ENCODE data around the gene LRRC8E. TPM values are rescaled to one million over a fixed set of nuclear protein-coding genes. Genes with fewer than 3 reads are reported as not detected.

LRRC8E gene
- total and polyA plus RNA-seq, 9 donors, result 0.13 to 0.82 (median 0.30) TPM; not detected in 1

Other genes starting within 250 kb of the LRRC8E start
- gene RETN, start 219.5 kb upstream of the LRRC8E start, total RNA-seq, result 2.0 TPM
- gene RETN, start 219.5 kb upstream of the LRRC8E start, polyA plus RNA-seq (ENCODE audit: insufficient read depth in 1 of 8, insufficient read length in 8 of 8, low replicate concordance in 1 of 8), result 1 to 10 TPM; 2.4 to 4.5 (median 2.7) TPM
- not detected for gene MCEMP1, start 211.4 kb upstream of the LRRC8E start, total RNA-seq
- under 1 TPM; 0.11 to 0.49 (median 0.26) TPM for gene MCEMP1, start 211.4 kb upstream of the LRRC8E start, polyA plus RNA-seq (ENCODE audit: insufficient read depth in 1 of 8, insufficient read length in 8 of 8, low replicate concordance in 1 of 8)
- 88.8 TPM for gene TRAPPC5, start 207.7 kb upstream of the LRRC8E start, total RNA-seq
- 10 to 100 TPM; 29.4 to 48.8 (median 41.1) TPM for gene TRAPPC5, start 207.7 kb upstream of the LRRC8E start, polyA plus RNA-seq (ENCODE audit: insufficient read depth in 1 of 8, insufficient read length in 8 of 8, low replicate concordance in 1 of 8)
- gene FCER2, start 186.4 kb upstream of the LRRC8E start, total RNA-seq, result 0.44 TPM
- 1 to 10 TPM in 1 of 8 donors, under 1 TPM in 7; 0.16 to 1.0 (median 0.34) TPM for gene FCER2, start 186.4 kb upstream of the LRRC8E start, polyA plus RNA-seq (ENCODE audit: insufficient read depth in 1 of 8, insufficient read length in 8 of 8, low replicate concordance in 1 of 8)
- 0.13 TPM for gene CLEC4G, start 156.4 kb upstream of the LRRC8E start, total RNA-seq
- under 1 TPM in 4 of 8 donors, not detected in 4; 0.08 to 0.16 (median 0.12) TPM for gene CLEC4G, start 156.4 kb upstream of the LRRC8E start, polyA plus RNA-seq (ENCODE audit: insufficient read depth in 1 of 8, insufficient read length in 8 of 8, low replicate concordance in 1 of 8)
- gene CD209, start 141.0 kb upstream of the LRRC8E start, total RNA-seq, result 3.8 TPM
- gene CD209, start 141.0 kb upstream of the LRRC8E start, polyA plus RNA-seq (ENCODE audit: insufficient read depth in 1 of 8, insufficient read length in 8 of 8, low replicate concordance in 1 of 8), result 1 to 10 TPM; 2.0 to 5.2 (median 2.9) TPM
- gene CLEC4M, start 125.3 kb upstream of the LRRC8E start, total RNA-seq, result not detected
- gene CLEC4M, start 125.3 kb upstream of the LRRC8E start, polyA plus RNA-seq (ENCODE audit: insufficient read depth in 1 of 8, insufficient read length in 8 of 8, low replicate concordance in 1 of 8), result under 1 TPM in 1 of 8 donors, not detected in 7; 0.12 TPM
- 8.7 TPM for gene EVI5L, start 58.3 kb upstream of the LRRC8E start, total RNA-seq
- 10 to 100 TPM; 12.1 to 20.0 (median 15.7) TPM for gene EVI5L, start 58.3 kb upstream of the LRRC8E start, polyA plus RNA-seq (ENCODE audit: insufficient read depth in 1 of 8, insufficient read length in 8 of 8, low replicate concordance in 1 of 8)
- 0.09 TPM for gene PRR36, start 14.1 kb upstream of the LRRC8E start, total RNA-seq
- under 1 TPM; 0.20 to 0.96 (median 0.39) TPM for gene PRR36, start 14.1 kb upstream of the LRRC8E start, polyA plus RNA-seq (ENCODE audit: insufficient read depth in 1 of 8, insufficient read length in 8 of 8, low replicate concordance in 1 of 8)
- gene MAP2K7, start 15.4 kb downstream of the LRRC8E start, total RNA-seq, result 8.0 TPM
- gene MAP2K7, start 15.4 kb downstream of the LRRC8E start, polyA plus RNA-seq (ENCODE audit: insufficient read depth in 1 of 8, insufficient read length in 8 of 8, low replicate concordance in 1 of 8), result 10 to 100 TPM; 19.8 to 26.9 (median 23.3) TPM
- 0.31 TPM for gene TGFBR3L, start 26.3 kb downstream of the LRRC8E start, total RNA-seq
- gene TGFBR3L, start 26.3 kb downstream of the LRRC8E start, polyA plus RNA-seq (ENCODE audit: insufficient read depth in 1 of 8, insufficient read length in 8 of 8, low replicate concordance in 1 of 8), result under 1 TPM in 7 of 8 donors, not detected in 1; 0.09 to 0.73 (median 0.49) TPM
- gene SNAPC2, start 31.8 kb downstream of the LRRC8E start, total RNA-seq, result 10.6 TPM
- 10 to 100 TPM; 17.2 to 22.1 (median 20.1) TPM for gene SNAPC2, start 31.8 kb downstream of the LRRC8E start, polyA plus RNA-seq (ENCODE audit: insufficient read depth in 1 of 8, insufficient read length in 8 of 8, low replicate concordance in 1 of 8)
- 0.58 TPM for gene CTXN1, start 37.6 kb downstream of the LRRC8E start, total RNA-seq
- gene CTXN1, start 37.6 kb downstream of the LRRC8E start, polyA plus RNA-seq (ENCODE audit: insufficient read depth in 1 of 8, insufficient read length in 8 of 8, low replicate concordance in 1 of 8), result 1 to 10 TPM; 1.7 to 5.3 (median 2.8) TPM
- 40.5 TPM for gene TIMM44, start 55.2 kb downstream of the LRRC8E start, total RNA-seq
- gene TIMM44, start 55.2 kb downstream of the LRRC8E start, polyA plus RNA-seq (ENCODE audit: insufficient read depth in 1 of 8, insufficient read length in 8 of 8, low replicate concordance in 1 of 8), result 10 to 100 TPM; 44.6 to 66.3 (median 57.4) TPM
- 36.7 TPM for gene ELAVL1, start 117.1 kb downstream of the LRRC8E start, total RNA-seq
- 10 to 100 TPM; 44.9 to 67.4 (median 57.2) TPM for gene ELAVL1, start 117.1 kb downstream of the LRRC8E start, polyA plus RNA-seq (ENCODE audit: insufficient read depth in 1 of 8, insufficient read length in 8 of 8, low replicate concordance in 1 of 8)
- not detected for gene CCL25, start 164.2 kb downstream of the LRRC8E start, total RNA-seq
- gene CCL25, start 164.2 kb downstream of the LRRC8E start, polyA plus RNA-seq (ENCODE audit: insufficient read depth in 1 of 8, insufficient read length in 8 of 8, low replicate concordance in 1 of 8), result 10 to 100 TPM in 1 of 8 donors, 1 to 10 TPM in 1, under 1 TPM in 3, not detected in 3; 0.18 to 45.5 (median 0.36) TPM